Thoracic aorta (tissue), 2 donors: ENCODE measurements around the gene MRPL44. TPM values are rescaled to one million over a fixed set of nuclear protein-coding genes. Genes with fewer than 3 reads are reported as not detected.

ENCODE experiments used
- ATAC-seq: fragments of 150-250 bp; one replicate; pipeline ENCODE4 v1.8.0; 2017; ENCODE audit warnings: low read depth; ENCODE audit not compliant: insufficient number of reproducible peaks, low FRiP score
- DNase-seq: peaks from one replicate; pipeline ENCODE4 v3.0.0-alpha.2; 2020; ENCODE audit warnings: low spot score
- H3K27ac ChIP-seq, 2 donors: fragments of 200-600 bp; sonication (generic); 1 replicate in 1 of 2; 2 replicates in 1 of 2; pipeline ENCODE4 v1.5.1; 2016; ENCODE audit warnings: mild to moderate bottlenecking in 2 of 2, moderate library complexity in 2 of 2
- H3K27me3 ChIP-seq: fragments of 200-600 bp; sonication (generic); replicated peaks from 2 replicates; pipeline ENCODE4 v1.6.0; 2016; ENCODE audit warnings: mild to moderate bottlenecking; ENCODE audit not compliant: insufficient read depth
- H3K36me3 ChIP-seq: fragments of 200-600 bp; sonication (generic); one replicate; pipeline ENCODE4 v1.5.1; 2016
- H3K4me1 ChIP-seq, 2 donors: fragments of 200-600 bp; sonication (generic); 1 replicate in 1 of 2; 2 replicates in 1 of 2; pipeline versions ENCODE4 v1.5.1 to v1.6.0; 2016; ENCODE audit warnings: low read depth in 2 of 2, mild to moderate bottlenecking in 1 of 2; ENCODE audit not compliant: control insufficient read depth in 1 of 2
- H3K4me3 ChIP-seq: fragments of 200-600 bp; sonication (generic); 2 replicates; pipeline ENCODE4 v1.5.1; 2016; ENCODE audit warnings: mild to moderate bottlenecking
- H3K9me3 ChIP-seq: fragments of 200-600 bp; sonication (generic); 2 replicates; pipeline ENCODE4 v1.5.1; 2016
- total RNA-seq, 2 donors: library from RNA; depleted of rRNA; stranded (reverse); fragments of >200 nt; gene quantifications; one replicate each; pipeline versions ENCODE4 v1.1.0 to v1.2.3, GENCODE V29; 2016
- TF ChIP-seq, protein P1 (sequence below): fragments of 200-600 bp; sonication (generic); IDR thresholded peaks from one replicate; pipeline ENCODE4 v1.5.1; 2019; ENCODE audit warnings: antibody characterized with exemption

The MRPL44 gene
- total RNA-seq, 2 donors from 2014 or later: 20.5 to 22.7 TPM

GRCh38 chr2:223916181-223916920 lies 40.9 kb upstream of the MRPL44 start:
- Histone ChIP-seq H3K27me3 (no peaks in the 10 kb centered on the region), H3K4me3 (no peak overlapping the region), H3K36me3 (peaks cover 9% of the 10 kb centered on the region), H3K4me1 (peaks cover 13 to 17% of the 10 kb centered on the region in 2 donors), H3K9me3 (no peaks in the 10 kb centered on the region), H3K27ac (no peak overlapping the region)
- TF ChIP-seq, protein P1, sequence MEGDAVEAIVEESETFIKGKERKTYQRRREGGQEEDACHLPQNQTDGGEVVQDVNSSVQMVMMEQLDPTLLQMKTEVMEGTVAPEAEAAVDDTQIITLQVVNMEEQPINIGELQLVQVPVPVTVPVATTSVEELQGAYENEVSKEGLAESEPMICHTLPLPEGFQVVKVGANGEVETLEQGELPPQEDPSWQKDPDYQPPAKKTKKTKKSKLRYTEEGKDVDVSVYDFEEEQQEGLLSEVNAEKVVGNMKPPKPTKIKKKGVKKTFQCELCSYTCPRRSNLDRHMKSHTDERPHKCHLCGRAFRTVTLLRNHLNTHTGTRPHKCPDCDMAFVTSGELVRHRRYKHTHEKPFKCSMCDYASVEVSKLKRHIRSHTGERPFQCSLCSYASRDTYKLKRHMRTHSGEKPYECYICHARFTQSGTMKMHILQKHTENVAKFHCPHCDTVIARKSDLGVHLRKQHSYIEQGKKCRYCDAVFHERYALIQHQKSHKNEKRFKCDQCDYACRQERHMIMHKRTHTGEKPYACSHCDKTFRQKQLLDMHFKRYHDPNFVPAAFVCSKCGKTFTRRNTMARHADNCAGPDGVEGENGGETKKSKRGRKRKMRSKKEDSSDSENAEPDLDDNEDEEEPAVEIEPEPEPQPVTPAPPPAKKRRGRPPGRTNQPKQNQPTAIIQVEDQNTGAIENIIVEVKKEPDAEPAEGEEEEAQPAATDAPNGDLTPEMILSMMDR: no peak
- no peak for ATAC-seq
- DNase-seq: no peak

DNA sequence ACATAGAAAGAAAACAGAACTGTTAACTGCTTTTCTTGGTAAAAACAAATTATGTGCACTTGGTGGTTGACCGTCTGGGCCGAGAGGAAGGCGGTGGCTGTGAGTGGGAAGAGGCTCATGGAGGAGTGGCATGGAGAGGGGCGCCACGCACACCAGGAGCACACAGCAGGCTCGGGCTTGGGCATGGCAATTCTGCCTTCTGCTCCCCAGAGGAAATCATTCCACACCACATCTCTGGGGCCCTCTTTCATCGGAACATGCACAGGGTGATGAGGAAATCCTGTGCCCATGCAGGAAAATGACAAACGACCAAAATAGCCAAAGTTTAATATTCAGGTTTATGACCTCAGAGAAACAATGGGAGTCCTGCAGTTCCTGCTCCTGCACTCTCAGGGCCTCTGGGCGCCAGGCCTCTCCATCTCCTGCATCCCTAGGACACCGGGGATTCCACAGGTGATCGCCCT lies 38.6 kb upstream of the MRPL44 start:
- ATAC-seq: peak; percentile 59
- Histone ChIP-seq H3K4me3 (no peak overlapping the region), H3K27me3 (no peaks in the 10 kb centered on the region), H3K4me1 (peaks cover 16 to 17% of the 10 kb centered on the region in 2 donors), H3K36me3 (peaks cover 9% of the 10 kb centered on the region), H3K27ac (peak overlapping the region in 1 of 2 donors; percentile 29), H3K9me3 (no peaks in the 10 kb centered on the region)
- TF ChIP-seq, protein P1: no peak
- DNase-seq: no peak

DNA sequence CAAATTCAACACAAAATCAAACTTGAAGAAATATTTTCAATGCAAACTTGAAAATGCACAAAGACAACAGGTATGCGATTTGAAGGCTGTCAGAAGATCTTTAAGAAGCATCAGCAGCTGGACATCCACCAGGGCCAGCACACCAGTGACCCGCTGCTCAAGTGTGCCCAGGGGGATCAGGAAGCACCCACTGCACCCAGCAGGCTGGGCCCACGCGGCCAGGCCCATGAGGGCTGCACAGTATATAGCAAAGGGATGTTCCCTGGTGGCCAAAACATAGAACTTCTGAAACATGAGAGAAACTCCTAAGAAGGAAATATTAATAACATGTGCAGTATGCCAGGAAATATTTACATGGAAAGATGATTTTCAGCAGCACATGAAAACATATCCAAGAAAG lies 37.2 kb upstream of the MRPL44 start:
- Histone ChIP-seq H3K4me1 (peaks cover 12 to 25% of the 10 kb centered on the region in 2 donors), H3K36me3 (peaks cover 9% of the 10 kb centered on the region), H3K9me3 (no peaks in the 10 kb centered on the region), H3K27ac (no peak overlapping the region), H3K4me3 (no peak overlapping the region), H3K27me3 (no peaks in the 10 kb centered on the region)
- TF ChIP-seq, protein P1: no peak
- no peak for ATAC-seq
- DNase-seq: no peak

- ATAC-seq: no peak
Observed at GRCh38 chr2:223921204-223921603, 36.1 kb upstream of the MRPL44 start.

DNA sequence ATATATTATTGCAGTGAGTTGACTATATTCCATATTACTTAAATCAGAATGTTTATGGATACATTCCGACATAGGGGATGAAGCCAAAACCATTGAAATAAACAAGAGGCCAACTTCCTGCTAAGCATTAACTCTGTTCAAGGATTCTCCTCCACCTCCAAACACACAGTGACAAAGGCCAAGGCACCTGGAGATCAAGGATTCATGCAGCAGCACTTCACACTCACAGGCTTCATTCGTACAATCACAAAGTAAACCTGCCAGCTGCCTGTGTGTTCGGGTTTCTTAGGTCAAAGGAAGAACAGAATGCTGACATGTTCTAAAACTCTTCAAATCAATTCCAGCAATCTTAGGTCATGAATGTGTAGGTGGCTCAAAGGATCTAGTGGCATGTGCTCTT lies 35.0 kb upstream of the MRPL44 start:
- H3K9me3 ChIP-seq: peaks cover 6% of the 10 kb centered on the region

More at GRCh38 chr2:223921204-223921603, 36.1 kb upstream of the MRPL44 start:
- Histone ChIP-seq H3K4me3 (no peak overlapping the region), H3K36me3 (peaks cover 9% of the 10 kb centered on the region), H3K4me1 (peaks cover 12 to 25% of the 10 kb centered on the region in 2 donors), H3K27ac (no peak overlapping the region), H3K27me3 (no peaks in the 10 kb centered on the region), H3K9me3 (no peaks in the 10 kb centered on the region)
- no peak for DNase-seq
- TF ChIP-seq, protein P1: no peak

More for the DNA sequence above, 35.0 kb upstream of the MRPL44 start:
- no peak for DNase-seq
- ATAC-seq: no peak
- peaks cover 12 to 25% of the 10 kb centered on the region in 2 donors for H3K4me1 ChIP-seq
- TF ChIP-seq, protein P1: no peak
- no peak overlapping the region for H3K4me3 ChIP-seq
- H3K27ac ChIP-seq: no peak overlapping the region
- peaks cover under 1% of the 10 kb centered on the region for H3K36me3 ChIP-seq
- no peaks in the 10 kb centered on the region for H3K27me3 ChIP-seq
